Nephron (organoid): Measurements from ENCODE around the gene ANKRD53.

Source experiments
- H3K27ac Mint-ChIP-seq, 3 experiments: 2 replicates each; pipeline ENCODE4 v1.8.0; 2020; ENCODE audit warnings: mixed read lengths in 3 of 3, mild to moderate bottlenecking in 2 of 3, moderate library complexity in 1 of 3
- H3K27me3 Mint-ChIP-seq: 2 replicates; pipeline ENCODE4 v1.8.0; 2021; ENCODE audit warnings: low read depth, mild to moderate bottlenecking, moderate library complexity, mixed read lengths
- H3K36me3 Mint-ChIP-seq: 2 replicates; pipeline ENCODE4 v1.8.0; 2020; ENCODE audit warnings: low read depth, mixed read lengths
- H3K4me1 Mint-ChIP-seq: 2 replicates; pipeline ENCODE4 v1.8.0; 2020; ENCODE audit warnings: mixed read lengths
- H3K4me3 Mint-ChIP-seq, 3 experiments: 2 replicates each; pipeline ENCODE4 v1.8.0; 2020; ENCODE audit warnings: mild to moderate bottlenecking in 3 of 3, mixed read lengths in 3 of 3, moderate library complexity in 2 of 3
- H3K9me3 Mint-ChIP-seq: 2 replicates; pipeline ENCODE4 v1.8.0; 2020; ENCODE audit warnings: mixed read lengths
- CTCF ChIP-seq, 3 experiments: fragments of 200-600 bp; sonication (generic); IDR thresholded peaks; one replicate each; pipeline ENCODE4 v1.5.0; 2021; ENCODE audit warnings: antibody characterized with exemption in 3 of 3; ENCODE audit not compliant: unreplicated experiment in 3 of 3

Gene ANKRD53

GRCh38 chr2:70942396-70943204 lies 35.8 kb upstream of the ANKRD53 start:
- Mint-ChIP-seq H3K4me3 (no peak overlapping the region), H3K4me1 (peaks cover 7% of the 10 kb centered on the region), H3K9me3 (no peaks in the 10 kb centered on the region), H3K36me3 (no peaks in the 10 kb centered on the region), H3K27me3 (peaks cover 85% of the 10 kb centered on the region), H3K27ac (no peak overlapping the region)
- TF ChIP-seq CTCF (IDR thresholded peaks at IDR 0.05; ENCODE audit: unreplicated experiment in 3 of 3): no peak

- Mint-ChIP-seq H3K9me3 (no peaks in the 10 kb centered on the region), H3K27me3 (peaks cover 85% of the 10 kb centered on the region), H3K4me1 (peaks cover 7% of the 10 kb centered on the region), H3K4me3 (no peak overlapping the region), H3K36me3 (no peaks in the 10 kb centered on the region), H3K27ac (no peak overlapping the region)
- TF ChIP-seq CTCF (IDR thresholded peaks at IDR 0.05; ENCODE audit: unreplicated experiment in 3 of 3): no peak
These were observed 35.1 kb upstream of the ANKRD53 start for GRCh38 chr2:70943205-70943871.

- no peak overlapping the region for H3K27ac Mint-ChIP-seq
- peaks cover 7% of the 10 kb centered on the region for H3K4me1 Mint-ChIP-seq
- H3K27me3 Mint-ChIP-seq: peaks cover 87% of the 10 kb centered on the region
- H3K36me3 Mint-ChIP-seq: no peaks in the 10 kb centered on the region
- H3K9me3 Mint-ChIP-seq: no peaks in the 10 kb centered on the region
- H3K4me3 Mint-ChIP-seq: no peak overlapping the region
- TF ChIP-seq CTCF (IDR thresholded peaks at IDR 0.05; ENCODE audit: unreplicated experiment in 3 of 3): no peak
These were observed 34.2 kb upstream of the ANKRD53 start for GRCh38 chr2:70944111-70944690.

- Mint-ChIP-seq H3K36me3 (no peaks in the 10 kb centered on the region), H3K27ac (no peak overlapping the region), H3K4me1 (no peaks in the 10 kb centered on the region), H3K4me3 (no peak overlapping the region), H3K9me3 (no peaks in the 10 kb centered on the region), H3K27me3 (peaks cover 88% of the 10 kb centered on the region)
- TF ChIP-seq CTCF (IDR thresholded peaks at IDR 0.05; ENCODE audit: unreplicated experiment in 3 of 3): peak; percentile 69 to 79 (median 76)
These were observed 31.5 kb upstream of the ANKRD53 start for GRCh38 chr2:70946832-70947442.

GRCh38 chr2:70947556-70948184 lies 30.8 kb upstream of the ANKRD53 start:
- Mint-ChIP-seq H3K27me3 (peaks cover 88% of the 10 kb centered on the region), H3K9me3 (no peaks in the 10 kb centered on the region), H3K27ac (no peak overlapping the region), H3K36me3 (no peaks in the 10 kb centered on the region), H3K4me3 (no peak overlapping the region), H3K4me1 (no peaks in the 10 kb centered on the region)
- no peak for TF ChIP-seq CTCF (IDR thresholded peaks at IDR 0.05; ENCODE audit: unreplicated experiment in 3 of 3)
